HG03280 (cell line): Measurements from ENCODE around the gene SAP30L.

ENCODE experiments used
- ATAC-seq: cut with Tn5 transposase; IDR thresholded peaks from one replicate; pipeline ENCODE4 v1.9.1; 2021; ENCODE audit warnings: mild to moderate bottlenecking, moderate library complexity; ENCODE audit not compliant: unreplicated experiment

SAP30L gene

DNA sequence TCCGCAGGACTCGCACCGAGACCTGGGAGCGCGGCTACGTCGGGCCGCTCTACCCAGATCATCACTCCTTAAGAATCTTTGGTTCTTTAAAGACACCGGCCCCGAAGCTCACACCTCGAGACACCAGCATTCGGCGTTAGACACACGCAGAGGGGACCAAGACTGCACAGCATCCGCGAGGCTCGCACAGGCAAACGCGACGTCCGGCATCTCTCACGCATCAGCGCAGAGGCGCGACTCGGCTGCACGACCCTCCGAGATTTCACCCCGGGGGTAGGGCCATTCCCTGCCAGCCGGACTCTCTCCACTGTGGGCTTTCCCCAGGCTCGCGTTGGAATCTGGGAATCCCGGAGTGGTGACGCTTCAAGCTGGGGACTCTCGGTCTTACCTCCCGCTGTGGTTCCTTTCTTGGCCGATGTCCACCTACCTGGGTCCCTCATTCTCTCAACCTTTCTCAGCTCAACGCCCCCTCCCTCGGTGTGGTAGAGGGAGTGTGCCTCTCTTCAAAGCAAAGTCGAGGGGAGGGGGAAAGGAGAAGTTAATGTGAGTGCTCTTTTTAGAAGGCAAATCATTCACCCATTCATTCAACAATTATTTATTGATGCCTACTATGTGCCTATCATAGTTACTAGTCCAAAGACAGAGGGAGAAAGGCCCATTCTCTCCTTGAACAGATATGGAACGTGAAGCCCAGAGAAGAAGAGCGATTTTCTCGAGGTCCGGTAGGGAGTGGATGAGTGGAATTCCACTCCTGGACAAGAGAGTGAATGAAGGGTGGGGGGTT, 33.6 kb downstream of the SAP30L start:
- ATAC-seq = no peak

DNA sequence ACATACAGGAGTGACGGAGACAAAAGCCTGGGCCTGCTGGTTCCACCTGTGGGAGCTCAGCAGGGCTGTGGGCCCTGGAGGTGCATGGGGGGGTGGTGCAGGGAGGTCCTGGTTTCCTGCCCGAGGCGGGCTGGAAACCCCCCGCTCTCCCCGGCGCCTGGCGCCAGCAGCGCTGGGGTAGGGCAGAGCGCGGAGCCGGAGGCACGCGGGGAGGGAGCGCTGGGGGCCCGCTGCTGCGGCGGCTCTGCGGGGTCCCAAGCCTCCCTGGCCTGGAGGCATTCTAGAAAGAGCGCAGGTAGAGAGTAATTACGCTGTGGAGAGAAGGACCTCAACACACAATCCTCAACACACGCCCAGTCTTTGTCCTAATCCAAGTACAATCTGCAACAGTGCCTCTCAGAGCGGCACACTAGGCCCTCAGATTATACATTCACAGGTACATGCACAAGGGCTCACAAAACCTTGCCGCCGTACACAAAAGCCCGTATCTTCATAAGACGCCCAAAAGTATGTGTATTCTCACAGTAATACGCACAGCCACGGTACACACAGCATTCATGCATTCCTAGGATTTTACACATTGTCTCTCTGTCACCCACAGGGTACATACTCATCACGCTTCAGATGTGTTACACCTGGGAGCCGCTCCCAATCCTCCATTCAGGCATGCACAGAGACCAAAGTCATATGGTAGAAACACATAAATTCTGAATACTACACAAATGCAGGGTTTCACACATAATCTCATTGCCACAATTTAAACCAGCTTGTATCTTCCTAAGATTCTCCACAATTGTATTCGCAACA, 34.4 kb downstream of the SAP30L start:
- no peak for ATAC-seq

DNA sequence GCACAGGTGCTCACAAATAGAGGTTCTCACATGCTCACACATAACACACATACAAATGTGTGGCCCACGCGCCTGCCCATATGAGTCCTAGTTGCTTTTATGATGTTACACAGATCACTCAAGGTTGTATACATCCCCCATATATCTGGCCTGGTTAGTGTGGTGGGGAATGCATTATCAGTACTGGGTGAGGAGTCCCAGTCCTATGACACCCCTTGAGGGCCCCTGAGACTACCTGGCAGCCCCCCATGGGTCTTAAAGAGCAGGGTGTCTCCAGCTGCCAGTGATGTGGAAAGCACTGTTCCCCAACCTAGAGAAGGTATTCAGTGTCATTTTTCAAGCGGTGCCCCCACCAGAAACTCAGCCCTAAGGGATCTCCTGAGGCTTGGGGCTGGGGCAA, 35.0 kb downstream of the SAP30L start:
- ATAC-seq = no peak

DNA sequence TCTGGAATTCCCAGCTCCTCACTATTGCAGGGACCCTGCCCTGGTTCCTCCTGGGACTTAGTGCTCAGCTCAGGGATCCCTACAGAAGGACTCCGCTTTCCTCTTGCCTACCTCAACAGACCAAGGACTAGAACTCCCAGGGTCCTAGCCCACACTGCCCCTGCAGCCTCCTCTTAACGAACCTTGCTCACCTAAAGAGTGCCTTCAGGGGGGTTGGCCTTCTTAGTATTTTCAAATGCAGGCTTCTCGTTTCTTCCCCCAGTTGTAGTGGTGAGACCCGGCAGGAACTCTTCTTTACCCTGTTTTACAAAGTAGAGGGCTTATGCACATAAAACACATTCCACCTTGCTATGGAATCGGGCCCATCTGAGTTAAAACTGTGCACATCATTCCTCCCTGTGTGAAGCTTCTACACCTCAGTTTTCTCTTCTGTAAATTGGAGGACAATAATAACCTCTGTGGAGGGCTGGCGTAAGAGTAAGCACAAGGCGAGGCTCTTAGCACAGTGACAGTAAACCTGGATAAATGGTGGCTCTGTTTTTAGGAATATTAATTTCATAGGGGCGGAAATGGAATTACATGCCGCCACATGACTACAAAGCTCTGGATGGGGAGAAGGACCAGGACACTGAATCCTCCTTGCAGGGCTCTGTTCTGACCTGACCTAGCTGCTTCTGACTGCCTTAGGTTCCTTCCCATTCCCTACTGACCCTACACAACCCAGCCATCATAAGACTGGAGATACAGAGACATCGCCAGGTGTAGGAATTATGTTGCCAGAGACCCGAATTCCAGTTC, 36.0 kb downstream of the SAP30L start:
- no peak for ATAC-seq

DNA sequence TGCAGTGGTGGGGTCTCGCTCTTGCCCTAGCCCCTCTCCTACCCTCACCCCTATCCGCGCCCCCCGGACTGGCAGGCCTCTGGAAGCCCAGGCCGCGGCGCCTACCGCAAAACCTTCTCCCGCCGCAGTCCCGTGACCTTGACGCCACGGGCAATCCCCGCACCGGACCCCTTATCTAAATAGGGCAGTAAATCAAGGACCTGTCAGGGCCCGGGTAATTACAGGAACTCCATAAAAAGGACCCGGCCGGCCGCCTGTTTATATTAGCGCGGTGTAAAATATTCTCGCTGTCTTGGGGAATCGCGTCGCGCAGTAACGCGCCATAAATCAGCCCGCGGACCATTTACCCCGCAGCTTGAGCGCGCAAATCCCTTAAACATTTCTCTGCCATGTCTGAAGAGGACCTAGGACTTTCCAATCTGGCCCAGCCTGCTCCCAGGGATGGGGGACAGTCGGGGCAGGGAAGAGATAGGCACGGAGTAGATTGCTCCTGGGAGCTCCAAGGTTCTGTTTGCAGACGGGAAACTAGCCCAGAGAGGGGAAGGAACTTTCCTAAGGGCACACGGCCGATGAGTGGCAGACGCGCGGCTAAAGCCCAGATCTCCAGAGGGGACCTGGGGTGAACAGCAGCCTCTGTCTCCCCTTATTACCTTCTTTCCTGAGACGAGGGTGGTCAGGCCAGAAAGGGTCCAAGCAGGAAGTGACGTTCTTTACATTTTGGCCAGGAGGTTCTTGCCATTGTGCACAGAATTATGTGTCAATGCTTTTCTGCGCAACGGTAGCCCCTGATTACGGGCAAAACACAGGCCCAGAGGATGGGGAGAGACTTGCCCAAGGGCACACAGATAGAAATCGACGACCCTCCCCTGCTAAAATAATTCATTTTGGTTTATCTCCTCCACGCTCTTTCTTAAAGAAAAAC, 37.0 kb downstream of the SAP30L start:
- ATAC-seq = no peak

DNA sequence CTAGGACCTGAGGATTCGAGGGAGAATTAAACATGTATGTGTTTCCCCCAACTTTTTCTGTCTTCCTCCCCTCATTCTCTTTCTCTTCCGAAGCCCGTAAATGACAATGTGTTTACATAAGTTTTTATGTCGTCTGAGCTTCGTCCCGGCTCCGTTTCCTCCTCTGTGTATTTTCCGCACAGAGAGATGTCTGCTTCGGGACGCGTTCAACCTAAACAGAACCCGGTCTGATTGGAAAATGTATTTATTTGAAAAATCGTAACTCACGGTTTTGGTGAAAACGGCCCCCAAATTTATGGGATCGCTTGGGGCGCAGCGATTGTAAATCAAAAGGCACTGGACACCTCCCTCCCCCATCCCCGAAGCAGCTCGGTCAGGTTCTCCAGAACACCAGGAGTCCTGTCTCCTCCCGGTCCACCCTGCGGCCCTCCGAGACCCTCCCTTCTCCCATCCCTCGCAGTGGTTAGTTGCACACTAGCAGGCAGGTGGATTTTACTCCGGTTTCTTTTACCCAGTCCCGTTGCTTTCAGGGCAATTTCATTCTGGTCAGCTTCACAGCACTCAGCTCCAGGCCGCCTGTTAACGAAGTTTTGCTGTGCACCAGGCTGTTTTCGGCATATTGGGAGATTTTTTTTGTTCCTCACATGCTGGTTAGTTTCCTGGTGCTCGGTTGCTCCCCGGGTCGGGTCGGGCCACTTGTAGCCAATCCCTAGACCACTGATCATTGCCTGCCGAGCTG, 38.0 kb downstream of the SAP30L start:
- no peak for ATAC-seq

DNA sequence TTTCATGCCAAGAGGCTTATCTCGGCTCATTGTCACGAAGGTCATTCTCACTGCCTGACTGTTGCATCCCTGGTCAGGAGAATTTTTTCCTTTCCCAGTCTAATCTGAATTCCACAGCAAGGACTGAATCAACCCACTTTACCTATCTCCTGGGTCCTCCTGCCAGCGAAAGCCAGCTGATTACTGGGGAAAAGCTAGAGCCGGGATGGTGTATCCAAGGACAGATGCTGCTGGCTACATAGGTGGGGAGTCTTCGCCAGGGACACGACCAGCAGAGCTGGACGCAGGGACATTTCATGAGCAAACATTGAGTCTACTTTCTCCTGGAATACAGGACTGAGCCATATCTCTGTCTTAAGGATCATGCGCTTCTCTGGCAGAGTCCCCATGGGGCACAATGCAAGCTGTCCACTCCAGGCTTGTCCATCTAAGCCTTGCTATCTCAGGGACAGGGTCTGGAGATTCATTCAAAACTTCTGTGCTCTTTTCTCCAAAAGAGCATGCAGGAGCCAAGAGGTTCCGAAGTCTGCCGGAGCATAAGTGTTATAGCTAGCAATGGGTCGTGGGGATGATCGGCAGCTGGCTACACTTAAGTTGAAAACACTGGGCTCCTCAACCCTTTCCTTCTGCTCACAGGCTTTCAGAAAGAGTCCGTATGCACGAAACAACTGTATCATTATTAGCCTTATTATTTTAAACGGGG, 38.7 kb downstream of the SAP30L start:
- ATAC-seq = no peak

DNA sequence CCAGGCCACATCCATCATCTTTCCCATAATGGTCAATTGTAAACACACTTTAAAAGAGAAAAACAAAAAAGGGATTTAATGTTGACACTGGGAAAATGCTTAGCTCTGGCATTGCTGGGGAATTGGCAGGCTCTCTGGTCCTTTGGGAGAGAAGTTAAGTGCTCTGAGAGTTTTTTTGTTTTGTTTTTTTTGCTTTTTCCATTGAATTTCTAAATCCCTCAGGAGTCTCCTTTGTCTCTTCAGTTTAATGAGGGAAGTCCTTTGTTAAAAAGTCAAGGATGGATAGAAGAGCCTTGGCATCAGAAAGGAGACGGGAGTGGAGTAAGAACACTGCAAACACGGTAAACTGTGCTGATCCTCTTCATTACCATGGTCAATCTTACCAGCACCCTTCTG, 39.3 kb downstream of the SAP30L start:
- ATAC-seq = no peak

DNA sequence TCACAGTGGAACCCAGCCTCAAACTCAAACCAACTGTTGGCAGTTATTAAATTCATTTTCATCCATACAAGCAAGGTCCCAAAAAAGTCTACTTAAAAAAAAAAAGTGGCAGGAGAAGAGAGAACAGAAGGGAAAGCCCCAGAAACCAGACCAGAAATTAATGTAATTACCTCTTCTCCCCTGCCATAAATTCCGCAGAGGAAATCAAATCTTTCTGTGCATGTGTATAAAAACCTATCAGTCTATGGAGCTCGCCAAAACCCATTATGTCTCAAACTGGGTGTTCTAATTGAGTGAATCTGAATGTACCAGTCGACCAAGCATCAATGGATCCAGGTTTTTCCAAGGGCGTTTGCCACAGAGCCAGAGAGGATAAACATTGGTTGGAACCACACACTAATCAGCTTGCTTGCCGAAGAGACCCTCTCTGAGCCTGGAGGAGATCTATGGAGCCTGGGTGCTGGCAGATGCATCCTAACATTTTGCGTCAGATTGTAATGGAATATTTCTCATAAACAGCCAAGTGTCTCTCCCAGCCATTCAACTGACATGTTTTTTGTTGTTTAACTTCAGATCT, 40.1 kb downstream of the SAP30L start:
- ATAC-seq = no peak

DNA sequence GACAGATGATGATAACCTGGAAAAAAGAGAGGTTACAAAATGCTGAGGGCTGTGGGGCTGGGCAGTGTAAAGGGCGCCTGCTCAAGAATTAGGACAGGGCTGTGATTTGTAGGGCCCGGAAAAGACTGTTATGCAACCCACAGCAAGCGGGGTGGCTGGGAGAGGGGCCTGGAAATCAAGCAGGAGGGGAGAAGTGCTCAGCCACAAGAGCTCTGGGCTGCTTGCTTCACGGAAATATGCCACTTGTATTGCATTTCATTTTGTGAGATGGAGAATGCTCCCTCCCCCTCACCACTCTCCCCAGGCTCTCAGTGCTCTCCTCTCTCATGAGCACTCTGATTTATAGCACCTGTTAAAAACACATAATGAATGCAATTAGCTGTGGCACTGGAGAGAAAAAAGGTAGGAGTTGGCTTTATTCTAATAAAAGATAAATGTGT, 40.6 kb downstream of the SAP30L start:
- no peak for ATAC-seq

DNA sequence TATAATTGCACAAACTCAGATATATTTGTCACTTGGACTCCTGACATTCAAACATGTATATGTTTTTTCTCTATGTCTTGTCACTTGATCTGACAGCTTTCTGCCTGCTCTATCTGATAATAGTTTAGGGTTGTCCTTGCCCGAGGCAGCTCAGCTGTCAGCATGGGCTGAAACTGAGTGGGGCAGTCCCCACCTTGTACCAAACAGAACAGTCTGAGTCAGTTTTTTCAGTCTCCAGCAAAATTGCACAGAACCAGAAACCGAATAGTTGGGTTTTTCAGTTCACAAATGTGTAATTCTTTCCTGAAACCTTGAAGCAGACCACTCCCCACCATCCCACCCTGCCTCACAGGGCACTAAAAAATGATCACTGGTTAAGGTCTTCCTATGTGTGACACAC, 41.7 kb downstream of the SAP30L start:
- ATAC-seq = peak; percentile 97

DNA sequence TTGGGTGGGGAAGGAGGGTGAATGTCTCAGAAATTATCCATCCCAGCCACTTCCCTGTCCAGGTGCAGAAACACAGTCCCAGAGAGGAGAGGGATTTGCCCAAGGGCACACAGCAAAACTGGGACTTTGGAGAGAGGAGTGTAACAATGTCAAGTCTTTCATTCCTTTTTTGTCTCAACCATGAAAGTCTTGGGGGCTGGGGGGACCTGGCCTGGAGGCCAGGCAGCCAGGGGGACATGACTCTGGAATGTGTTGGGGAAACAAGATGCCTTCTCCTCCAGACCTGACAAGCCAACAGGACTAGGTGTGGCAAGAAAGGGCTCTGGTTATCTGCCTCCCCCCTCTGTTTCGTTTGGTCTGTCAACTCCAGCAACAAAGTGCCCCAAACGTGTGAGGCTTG, 46.1 kb downstream of the SAP30L start:
- no peak for ATAC-seq

DNA sequence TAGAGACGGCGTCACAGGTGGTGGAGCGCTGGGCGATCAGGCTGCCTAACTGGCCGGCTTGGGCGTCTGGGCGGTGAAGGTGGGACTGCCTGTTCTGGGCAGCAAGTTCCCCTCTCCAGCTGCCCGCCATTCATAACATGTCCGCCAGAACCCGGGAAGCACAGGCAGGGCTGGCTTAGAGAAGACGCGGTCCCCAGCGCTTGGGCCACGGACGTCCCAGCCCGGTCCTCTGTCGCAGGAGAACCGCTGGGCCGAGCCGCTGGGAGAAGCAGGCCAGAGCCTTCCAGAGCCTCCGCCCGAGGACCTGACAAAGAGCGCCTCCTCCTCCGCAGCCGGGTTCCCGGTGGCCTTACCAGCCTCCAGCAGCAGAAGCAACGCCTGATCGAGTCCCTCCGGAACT, 47.5 kb downstream of the SAP30L start:
- no peak for ATAC-seq

DNA sequence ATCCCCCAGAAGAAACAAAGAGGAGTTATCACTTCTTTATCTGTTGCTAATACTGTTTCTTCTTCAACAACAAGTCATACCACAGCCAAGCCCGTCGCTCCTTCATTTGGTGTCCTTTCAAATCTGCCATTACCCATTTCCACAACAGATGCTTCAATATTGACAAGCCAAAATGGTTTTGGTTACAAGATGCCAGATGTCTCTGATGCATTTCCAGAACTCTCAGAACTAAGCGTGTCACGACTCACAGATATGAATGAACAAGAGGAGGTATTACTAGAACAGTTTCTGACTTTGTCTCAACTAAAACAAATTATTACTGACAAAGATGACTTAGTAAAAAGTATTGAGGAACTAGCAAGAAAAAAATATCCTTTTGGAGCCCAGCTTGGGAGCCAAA, 48.2 kb downstream of the SAP30L start:
- ATAC-seq = no peak

DNA sequence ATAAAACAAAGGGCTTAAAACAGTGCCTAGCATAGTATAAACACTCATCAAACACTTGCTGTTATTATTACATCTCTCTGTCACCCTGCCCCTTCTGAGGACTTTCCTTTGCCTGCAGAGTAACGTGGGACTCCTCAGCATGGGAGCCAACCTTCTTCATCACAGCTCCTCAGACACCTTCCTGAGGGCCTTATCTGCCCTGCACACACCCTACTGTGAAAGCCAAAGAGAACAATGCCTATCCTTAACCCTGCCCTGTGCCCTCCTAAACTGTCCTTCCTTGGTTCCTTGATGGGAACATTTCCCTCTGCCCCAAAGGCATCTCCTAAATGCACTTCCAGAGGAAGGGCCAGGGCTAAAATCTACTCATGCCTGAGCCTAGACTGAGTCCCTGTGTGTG, 52.8 kb downstream of the SAP30L start:
- ATAC-seq = no peak

DNA sequence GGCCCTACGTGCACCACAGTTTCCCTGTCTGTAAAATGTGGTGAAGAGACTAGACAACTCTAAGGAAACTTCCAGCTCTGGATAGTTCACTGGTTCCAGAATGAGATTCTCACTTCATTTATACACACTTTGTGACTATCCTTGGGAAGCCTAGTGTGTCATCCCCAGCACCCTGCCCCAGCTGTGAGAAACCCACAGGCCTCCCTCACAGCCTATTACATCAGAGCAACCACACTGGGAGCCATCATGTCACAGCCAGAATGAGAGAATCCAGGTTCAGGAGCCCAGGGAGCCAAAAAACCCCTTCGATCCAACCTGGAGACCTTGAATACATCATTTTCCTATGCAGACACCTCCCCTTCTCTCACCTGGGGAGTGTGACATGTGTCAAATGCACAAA, 53.2 kb downstream of the SAP30L start:
- ATAC-seq = no peak

DNA sequence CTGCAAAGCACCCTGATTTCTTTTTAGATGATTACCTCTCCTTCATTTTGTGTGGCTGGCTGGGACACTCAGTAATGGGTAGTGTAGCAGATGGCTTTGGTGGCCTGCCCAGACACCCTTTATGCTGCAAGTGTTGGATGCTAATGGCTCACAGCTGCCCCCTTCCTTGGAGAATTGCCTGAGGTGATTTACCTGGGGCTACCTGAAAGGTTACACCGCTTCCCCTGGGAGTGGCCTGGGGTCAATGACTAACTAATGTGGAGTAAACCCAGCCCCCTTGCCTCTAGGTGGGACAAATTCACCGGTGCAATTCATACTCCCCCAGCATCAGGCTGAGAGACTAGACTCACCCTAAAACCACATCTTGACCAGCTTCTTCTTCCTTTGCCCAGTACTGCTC, 55.8 kb downstream of the SAP30L start:
- ATAC-seq = no peak

DNA sequence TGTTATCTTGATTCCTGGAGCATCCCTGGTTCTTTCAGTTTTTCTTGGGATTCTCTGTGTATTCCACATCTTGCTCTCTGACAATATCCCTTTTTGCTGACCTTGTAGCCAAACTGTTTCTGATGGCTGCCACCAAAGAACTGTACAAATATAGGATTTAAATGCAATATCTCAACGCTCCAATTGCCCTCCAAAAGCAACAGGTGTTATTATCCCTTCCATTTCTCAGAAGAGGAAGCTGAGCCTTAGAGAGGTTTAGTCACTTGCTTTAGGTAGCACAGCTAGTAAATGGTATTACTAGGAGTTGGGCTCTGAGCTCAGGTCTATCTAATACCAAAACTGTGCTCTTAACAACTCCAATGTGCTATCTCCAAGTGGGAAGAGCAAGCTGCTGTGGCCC, 56.4 kb downstream of the SAP30L start:
- no peak for ATAC-seq

DNA sequence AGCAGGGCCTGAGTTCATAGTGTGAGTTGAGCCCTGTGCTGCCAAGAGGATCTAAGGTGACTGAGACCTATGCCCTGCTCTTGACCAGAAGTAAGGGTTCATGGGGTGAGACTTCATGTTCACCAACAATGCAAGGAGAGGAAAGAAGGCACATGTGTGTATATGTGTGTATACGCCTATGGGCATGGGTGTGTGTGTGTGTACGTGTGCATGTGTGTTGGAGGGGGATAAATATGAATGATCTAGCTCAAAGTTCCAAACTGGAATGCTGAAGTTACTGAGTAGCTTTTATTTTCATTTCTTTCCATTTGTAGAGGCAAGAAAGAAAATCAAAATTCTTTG, 57.9 kb downstream of the SAP30L start:
- ATAC-seq = no peak
